Erythroblast (primary cell): ENCODE measurements around the gene COMMD4.
"Not testable (repeated sequence)": the region's sequence is repeated elsewhere in the genome, so short reads cannot be mapped to it uniquely, and the experiment has no call there.

Experiments
- GATA1 ChIP-seq: IDR thresholded peaks from 2 replicates; pipeline ENCODE4 v1.6.1; 2011; ENCODE audit warnings: low read depth, mild to moderate bottlenecking, control low read depth, low read length, moderate library complexity
- POLR2A ChIP-seq: IDR thresholded peaks from 2 replicates; pipeline ENCODE4 v1.6.1; 2011; ENCODE audit warnings: mild to moderate bottlenecking, low read length

DNA sequence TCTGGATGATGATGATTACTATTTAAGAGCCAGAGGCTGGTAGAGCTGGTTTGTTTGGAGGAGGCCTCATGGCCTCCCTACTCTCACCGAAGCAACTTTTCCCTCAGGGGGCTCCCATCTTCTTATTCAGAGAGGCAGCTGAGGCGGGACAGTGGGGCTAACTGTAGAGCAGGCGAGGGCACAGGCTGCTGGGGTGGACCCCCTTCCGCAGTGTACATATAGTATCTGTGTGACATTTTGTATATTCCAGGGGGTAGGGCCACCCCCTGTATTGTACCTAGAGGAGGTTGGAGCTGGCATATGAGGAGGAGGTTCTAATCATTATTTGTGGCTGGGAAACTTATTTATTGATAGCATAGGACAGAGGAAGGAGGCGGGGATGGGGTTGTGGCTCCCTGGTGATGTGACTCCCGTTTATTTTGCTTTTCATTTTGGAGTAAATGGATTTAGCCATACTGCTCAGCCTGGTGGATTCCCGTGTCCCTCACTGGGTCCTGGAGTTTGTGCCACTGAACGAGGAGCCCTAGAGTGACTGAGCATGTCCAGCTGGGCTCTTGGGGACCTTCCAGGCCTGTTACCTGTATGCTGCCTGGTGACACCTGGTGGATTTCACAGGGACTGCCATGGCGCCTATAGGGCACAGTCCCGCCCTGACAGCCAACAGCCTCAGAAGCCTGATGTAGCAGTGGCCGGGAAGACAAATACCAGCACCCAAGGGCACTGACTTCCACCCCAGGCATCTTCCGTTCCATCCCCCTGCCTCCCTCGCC lies 37.1 kb upstream of the COMMD4 start:
- TF ChIP-seq POLR2A, GATA1: not testable (repeated sequence)
